Hypothalamus (tissue), 51 donors: ENCODE measurements around the gene ACADS.
"Not testable (repeated sequence)": the region's sequence is repeated elsewhere in the genome, so short reads cannot be mapped to it uniquely, and the experiment has no call there.

Experiments used
- DNase-seq, 51 donors: peaks; one replicate each; lab custom pipeline; 2025; lab: John Stamatoyannopoulos, UW

The ACADS gene

GRCh38 chr12:120724720-120725119 is 906 bp upstream of the ACADS start:
- DNase-seq: no peak

GRCh38 chr12:120725151-120725658 is 421 bp upstream of the ACADS start:
- no peak for DNase-seq

DNA sequence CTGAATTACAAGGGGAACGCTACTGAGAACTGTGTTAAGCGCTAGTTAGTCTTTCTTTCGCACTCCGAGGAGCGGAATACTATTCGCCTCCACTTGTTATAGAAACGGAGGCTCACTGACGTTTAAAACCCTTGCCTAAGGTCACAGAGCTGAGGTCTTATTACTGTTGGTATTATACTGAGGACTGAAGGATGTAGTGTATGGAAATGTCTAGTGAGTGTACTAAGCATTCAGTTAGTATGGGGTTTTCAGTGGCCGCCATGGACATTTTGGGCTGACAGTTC is 826 bp downstream of the ACADS start:
- no peak for DNase-seq

- DNase-seq: no peak
These were observed 1.3 kb downstream of the ACADS start for GRCh38 chr12:120726961-120727360.

- DNase-seq: not testable (repeated sequence)
These were observed 6.6 kb downstream of the ACADS start for GRCh38 chr12:120732198-120732597.

- no peak for DNase-seq
These were observed 7.9 kb downstream of the ACADS start for GRCh38 chr12:120733574-120733973.

DNA sequence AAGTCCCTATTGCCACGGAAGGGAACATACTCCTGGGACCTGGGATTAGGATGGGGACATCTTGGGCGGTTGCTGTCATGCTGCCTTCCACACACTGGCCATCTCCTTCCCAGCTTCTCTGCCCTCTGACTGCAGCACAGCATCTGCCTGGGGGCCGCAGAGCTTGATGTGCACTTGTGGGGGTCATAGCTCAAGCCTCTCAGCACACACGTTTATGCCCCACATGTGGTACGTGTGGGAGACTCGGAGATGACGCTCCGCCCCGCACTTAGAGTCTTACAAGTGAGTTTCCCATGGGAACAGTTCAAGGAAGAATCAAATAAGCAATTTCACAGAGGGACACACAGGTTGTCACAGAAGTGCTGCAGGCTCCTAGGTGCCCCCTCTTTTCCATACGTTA is 8.6 kb downstream of the ACADS start:
- no peak for DNase-seq

GRCh38 chr12:120735181-120735580 is 9.6 kb downstream of the ACADS start:
- DNase-seq: no peak

GRCh38 chr12:120736404-120737331 is 11.0 kb downstream of the ACADS start:
- no peak for DNase-seq

DNA sequence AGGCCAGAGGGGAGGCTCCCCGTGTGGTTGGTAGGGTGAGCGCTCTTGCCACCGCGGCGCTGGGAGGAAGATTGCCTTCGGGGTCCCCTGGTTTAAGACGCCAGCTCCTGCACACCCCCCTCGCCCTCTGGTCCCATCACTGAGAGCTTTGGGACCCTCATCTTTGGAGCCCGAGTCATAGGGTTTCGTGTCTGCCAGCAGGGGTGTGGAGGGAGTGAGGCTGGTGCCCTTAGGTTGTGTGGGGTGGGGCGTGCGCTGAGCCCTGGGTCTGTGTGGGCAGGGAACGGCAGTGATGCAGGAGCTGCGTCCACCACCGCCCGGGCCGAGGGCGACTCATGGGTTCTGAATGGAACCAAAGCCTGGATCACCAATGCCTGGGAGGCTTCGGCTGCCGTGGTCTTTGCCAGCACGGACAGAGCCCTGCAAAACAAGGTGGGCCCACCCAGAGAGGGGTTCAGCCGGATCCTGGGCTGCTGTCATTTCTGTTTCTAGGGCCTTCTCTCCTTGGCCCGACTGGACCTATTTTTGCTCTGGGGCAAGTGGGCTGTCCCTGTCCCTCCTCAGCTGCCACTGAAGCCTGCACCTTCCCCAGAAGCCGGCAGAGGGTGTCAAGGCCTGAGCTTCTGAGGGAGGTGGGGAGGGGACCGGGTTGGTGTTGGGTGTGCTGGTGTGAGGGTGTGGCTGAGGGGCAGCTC is 12.1 kb downstream of the ACADS start:
- DNase-seq: no peak

DNA sequence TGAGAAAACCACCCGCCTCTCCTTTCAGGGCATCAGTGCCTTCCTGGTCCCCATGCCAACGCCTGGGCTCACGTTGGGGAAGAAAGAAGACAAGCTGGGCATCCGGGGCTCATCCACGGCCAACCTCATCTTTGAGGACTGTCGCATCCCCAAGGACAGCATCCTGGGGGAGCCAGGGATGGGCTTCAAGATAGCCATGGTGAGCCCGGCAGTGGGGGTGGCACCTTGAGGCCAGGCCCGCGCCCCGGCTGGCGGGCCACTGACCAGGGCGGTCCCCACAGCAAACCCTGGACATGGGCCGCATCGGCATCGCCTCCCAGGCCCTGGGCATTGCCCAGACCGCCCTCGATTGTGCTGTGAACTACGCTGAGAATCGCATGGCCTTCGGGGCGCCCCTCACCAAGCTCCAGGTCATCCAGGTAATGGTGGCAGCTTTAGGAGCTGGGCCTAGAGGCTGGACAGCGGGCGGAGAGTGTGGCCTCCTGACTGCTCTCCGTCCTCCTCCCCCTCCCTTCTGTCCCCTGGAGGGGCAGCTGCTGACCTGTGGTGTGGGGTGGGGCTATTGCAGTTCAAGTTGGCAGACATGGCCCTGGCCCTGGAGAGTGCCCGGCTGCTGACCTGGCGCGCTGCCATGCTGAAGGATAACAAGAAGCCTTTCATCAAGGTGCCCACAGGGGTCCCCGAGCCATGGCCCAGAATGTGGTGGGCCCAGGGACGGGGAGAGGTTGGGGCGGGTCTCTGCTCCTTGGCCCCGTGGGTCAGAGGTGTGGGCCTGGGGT is 12.8 kb downstream of the ACADS start:
- DNase-seq: no peak

DNA sequence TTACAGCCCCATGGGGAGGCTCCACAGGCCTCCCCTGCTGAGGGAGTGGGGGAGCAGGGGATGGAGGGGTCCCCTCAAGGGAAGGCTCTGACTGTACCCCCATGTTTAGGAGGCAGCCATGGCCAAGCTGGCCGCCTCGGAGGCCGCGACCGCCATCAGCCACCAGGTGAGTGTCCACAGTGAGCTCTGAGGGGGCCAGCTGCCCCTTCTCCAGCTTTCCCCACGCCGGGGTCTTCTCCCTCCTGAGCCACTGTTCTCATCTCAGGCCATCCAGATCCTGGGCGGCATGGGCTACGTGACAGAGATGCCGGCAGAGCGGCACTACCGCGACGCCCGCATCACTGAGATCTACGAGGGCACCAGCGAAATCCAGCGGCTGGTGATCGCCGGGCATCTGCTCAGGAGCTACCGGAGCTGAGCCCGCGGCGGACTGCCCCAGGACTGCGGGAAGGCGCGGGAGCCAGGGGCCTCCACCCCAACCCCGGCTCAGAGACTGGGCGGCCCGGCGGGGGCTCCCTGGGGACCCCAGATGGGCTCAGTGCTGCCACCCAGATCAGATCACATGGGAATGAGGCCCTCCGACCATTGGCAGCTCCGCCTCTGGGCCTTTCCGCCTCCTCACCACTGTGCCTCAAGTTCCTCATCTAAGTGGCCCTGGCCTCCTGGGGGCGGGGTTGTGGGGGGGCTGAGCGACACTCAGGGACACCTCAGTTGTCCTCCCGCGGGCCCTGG is 13.6 kb downstream of the ACADS start:
- DNase-seq: no peak

GRCh38 chr12:120739821-120740613 is 14.4 kb downstream of the ACADS start:
- no peak for DNase-seq

- DNase-seq: no peak
These were observed 15.2 kb downstream of the ACADS start for GRCh38 chr12:120740871-120741270.

DNA sequence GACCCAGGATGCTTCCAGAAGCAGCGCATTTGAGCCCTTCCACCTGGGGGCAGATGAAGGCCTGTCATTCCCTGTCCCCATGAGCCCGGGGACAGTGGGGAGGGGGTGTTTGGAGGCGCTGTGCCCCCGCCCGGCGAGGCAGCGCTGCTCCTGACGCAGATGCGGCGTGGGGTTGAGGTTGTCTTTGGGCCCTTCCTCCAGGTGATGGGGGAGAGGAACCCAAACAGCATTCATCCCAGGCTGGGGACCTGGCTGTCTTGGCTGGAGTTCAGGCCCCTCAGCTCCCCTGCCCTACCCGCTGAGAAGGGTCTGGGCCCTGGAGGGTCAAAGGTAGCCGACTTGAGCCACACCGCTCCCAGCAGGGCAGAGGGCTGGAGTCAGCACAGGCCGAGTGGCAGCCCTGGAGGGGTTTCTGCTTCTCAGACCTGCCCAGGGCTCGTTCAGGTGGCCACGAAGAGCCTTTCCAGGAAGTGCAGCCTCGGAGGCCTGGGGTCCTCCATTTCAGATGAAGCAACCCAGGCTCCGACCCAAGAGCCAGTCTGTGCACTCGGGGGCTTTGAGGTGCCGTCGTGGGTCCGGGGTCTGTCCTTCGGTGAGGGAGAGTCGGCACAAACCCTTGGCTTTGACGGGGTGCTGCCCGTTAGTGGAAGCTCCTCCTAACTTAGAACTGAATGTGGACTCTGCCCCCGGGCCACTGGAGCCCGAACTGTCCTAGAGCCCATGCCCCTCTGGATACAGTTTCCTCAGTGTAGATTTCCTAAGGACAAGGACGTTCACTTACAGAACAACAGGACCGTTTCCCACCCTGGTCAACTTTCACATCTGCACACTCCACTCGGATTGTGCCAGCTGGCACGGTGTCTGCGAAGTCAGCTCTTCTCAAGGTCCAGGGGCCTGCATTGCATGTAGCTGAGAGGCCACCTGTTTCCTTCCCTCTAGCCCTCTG is 16.1 kb downstream of the ACADS start:
- no peak for DNase-seq

- DNase-seq: no peak
These were observed 19.4 kb downstream of the ACADS start for GRCh38 chr12:120744922-120745493.

DNA sequence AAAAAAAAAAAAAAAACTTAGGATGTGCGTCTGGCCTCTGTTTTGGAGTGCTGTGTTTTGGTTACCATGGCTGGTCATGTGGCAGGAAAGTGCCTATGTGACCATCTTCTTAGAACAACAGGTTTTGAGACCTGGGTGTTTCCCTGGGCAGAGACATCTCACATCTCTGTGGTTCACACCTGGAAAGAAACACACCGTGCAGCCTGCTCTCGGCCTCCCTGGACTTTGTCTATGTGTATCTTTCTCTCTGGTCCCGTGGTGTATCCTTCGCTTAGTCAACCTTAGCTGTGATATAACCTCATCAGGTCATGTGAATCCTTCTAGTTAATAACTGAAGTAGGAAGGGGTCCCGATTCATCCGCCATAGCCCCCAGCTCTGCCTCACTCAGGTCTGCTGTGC is 22.6 kb downstream of the ACADS start:
- DNase-seq: no peak

DNA sequence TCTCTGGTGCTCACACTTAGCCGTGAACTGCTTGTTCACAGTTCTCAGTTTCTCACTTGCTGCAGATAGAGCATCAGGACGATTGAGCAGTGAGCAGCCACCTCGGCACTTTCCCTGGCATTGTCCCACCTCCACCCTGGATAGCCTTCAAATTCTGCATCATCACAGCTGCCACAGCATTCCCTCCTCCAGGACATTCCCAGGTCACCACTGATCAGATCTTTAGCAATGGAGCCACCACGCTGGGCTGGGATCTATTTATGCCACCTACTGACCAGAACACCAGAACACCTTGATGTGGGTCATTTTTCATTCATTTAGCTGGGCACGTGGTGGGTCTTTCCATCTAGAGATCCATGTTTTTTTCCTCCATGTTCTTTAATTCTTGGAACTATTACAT is 23.6 kb downstream of the ACADS start:
- no peak for DNase-seq
